SKM-1 (cell line): ENCODE measurements around the gene MTSS2.
"Not testable (repeated sequence)": the region's sequence is repeated elsewhere in the genome, so short reads cannot be mapped to it uniquely, and the experiment has no call there.

Experiments used
- DNase-seq: peaks from one replicate; lab custom pipeline; 2025; ENCODE audit not compliant: unreplicated experiment; lab: John Stamatoyannopoulos, UW

Gene MTSS2

DNA sequence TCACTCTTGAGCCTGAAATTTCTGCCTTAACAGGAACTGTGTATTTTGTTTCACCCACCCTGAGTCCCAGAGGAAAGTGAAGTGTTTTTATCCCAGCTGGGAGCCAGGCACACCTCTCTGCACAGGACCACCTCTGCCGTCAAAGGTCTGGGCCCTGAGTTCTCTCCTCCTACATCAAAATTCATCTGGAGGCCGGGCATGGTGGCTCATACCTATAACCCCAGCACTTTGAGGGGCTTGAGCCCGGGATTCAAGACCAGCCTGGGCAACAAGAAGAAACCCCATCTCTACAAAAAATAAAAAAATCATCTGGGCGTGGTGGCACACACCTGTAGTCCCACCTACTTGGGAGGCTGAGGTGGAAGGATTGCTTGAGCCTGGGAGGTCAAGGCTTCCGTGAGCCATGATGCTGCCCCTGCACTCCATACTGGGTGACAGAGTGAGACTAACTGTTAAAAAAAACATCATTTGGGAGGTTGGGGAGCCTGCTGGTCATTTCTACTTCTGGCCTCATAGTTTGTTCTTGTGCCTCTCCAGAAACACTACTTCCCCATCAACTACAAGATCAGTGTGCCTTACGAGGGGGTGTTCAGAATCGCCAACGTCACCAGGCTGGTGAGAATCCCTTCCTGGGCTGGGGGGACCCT lies 29.7 kb downstream of the MTSS2 start:
- DNase-seq = no peak

GRCh38 chr16:70653809-70654771 lies 31.8 kb downstream of the MTSS2 start:
- DNase-seq = peak; percentile 26

DNA sequence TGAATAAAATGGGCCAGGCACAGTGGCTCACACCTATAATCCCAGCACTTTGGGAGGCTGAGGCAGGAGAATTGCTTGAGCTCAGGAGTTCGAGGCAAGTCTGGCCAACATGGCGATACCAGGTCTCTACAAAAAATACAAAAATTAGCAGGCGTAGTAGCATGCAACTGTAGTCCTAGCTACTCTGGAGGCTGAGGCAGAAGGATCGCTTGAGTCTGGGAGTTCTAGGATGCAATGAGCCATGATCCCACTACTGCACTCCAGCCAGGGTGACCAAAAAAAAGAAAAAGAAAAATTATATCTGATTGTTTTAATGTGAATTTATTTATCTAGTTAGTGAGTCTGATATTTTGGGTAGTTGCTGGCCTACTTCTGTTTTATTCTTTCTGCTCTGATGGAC lies 32.4 kb downstream of the MTSS2 start:
- no peak for DNase-seq

- no peak for DNase-seq
Measured at GRCh38 chr16:70652322-70652721, 33.5 kb downstream of the MTSS2 start.

- no peak for DNase-seq
Measured at GRCh38 chr16:70651524-70651923, 34.3 kb downstream of the MTSS2 start.

DNA sequence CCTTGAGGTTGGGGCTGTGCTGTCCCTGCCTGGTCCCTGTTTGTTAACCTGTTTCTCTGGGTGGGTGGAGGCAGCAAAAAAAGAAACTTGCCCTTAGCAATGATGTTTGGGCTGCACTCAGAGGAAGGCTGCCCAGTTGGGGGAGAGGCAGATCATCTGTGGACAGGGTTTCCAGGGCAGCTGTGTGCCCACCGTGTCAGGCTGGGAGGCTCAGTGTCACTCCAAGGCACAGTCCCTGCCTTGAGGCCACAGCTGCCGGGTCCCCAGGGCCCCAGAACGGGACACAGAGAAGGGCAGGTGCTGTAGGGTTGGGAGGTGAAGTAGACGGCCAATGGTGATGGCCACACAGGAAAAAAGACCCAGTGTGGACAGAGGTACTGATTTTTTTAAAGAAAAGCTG lies 35.6 kb downstream of the MTSS2 start:
- DNase-seq = no peak

- no peak for DNase-seq
Measured at GRCh38 chr16:70649300-70649699, 36.6 kb downstream of the MTSS2 start.

GRCh38 chr16:70648606-70649005 lies 37.2 kb downstream of the MTSS2 start:
- no peak for DNase-seq

DNA sequence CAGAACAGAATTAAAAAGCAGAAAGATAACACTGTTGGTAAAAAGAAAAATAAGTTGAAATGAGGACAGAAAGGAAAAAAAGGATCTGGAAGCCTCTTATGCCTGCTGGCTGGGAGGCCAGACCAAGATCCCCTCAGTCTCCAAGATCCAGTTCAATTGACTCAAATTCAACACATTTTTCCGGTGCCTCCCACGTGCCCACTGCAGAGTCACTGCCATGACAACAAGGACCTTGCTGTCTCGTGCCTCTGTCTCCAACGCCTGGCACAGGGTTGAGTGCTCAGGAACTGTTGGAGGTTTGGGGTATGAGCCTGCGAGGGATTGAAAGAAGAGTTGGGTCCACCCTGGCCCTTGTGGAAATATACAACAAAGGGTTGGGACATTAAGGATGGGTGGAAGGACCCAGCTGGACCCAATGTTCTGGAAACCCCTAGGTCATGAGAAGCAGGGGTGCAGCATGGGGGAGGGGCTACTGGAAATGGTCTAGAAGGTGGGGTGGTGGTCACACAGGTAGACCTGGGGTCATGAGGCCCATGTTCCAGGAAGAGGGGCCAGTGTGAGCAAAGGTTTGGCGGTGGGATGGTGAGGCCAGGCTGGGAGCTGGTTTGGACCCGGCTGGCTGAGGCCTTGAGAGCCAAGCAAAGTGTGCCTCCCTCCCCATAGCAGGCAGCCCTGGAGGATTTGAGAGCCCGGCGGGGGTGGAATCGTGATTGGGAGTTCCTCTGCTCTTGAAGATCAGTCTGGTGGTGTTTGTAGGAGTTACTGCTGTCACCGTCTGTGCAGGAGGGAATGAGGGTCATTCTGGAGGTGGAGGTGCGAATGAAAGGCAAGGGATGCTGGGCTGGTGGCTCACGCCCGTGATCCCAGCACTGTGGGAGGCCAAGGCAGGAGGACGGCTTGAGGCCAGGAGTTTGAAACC lies 38.2 kb downstream of the MTSS2 start:
- DNase-seq = no peak

- DNase-seq = no peak
Measured at GRCh38 chr16:70646260-70647241, 39.3 kb downstream of the MTSS2 start, which contains the start of gene IL34. IL34 (plus strand) TSS chr16:70646559; CDS start chr16:70646948, 389 bp downstream.

- DNase-seq = no peak
Measured at GRCh38 chr16:70644763-70645597, 40.9 kb downstream of the MTSS2 start.

DNA sequence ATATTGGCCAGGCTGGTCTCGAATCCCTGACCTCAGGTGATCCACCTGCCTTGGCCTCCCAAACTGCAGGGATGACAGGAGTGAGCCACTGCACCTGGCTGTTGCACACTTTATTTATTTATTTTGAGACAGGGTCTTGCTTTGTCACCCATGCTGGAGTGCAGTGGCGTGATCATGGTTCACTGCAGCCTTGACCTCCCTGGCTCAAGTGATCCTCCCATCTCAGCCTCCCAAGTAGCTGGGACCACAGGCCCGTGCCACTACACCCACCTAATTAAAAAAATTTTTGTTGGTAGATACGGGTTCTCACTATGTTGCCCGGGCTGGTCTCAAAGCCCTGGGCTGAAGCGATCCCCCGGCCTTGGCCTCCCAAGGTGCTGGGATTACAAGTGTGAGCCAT lies 42.6 kb downstream of the MTSS2 start:
- DNase-seq = not testable (repeated sequence)

GRCh38 chr16:70642633-70643032 lies 43.2 kb downstream of the MTSS2 start:
- no peak for DNase-seq

- no peak for DNase-seq
Measured at GRCh38 chr16:70638814-70639792, 46.8 kb downstream of the MTSS2 start.
